Panc1 (cell line): ENCODE data around the gene SLC38A9.
"Not testable (repeated sequence)": the region's sequence is repeated elsewhere in the genome, so short reads cannot be mapped to it uniquely, and the experiment has no call there.

ENCODE experiments used
- POLR2AphosphoS5 ChIP-seq: IDR thresholded peaks from 2 replicates; pipeline ENCODE4 v1.6.1; 2012; ENCODE audit warnings: mild to moderate bottlenecking, low read depth, low read length, moderate library complexity
- REST ChIP-seq, 2 experiments: IDR thresholded peaks; 2 replicates each; pipeline ENCODE4 v1.6.1; 2011 to 2012; ENCODE audit warnings: low read depth in 2 of 2, control low read depth in 1 of 2, low read length in 1 of 2, mild to moderate bottlenecking in 1 of 2, moderate library complexity in 1 of 2; ENCODE audit not compliant: insufficient read depth in 1 of 2
- SIN3A ChIP-seq: IDR thresholded peaks from 2 replicates; pipeline ENCODE4 v1.6.1; 2012; ENCODE audit warnings: low read depth, mild to moderate bottlenecking, low read length, moderate library complexity, borderline replicate concordance; ENCODE audit not compliant: insufficient read depth
- TF ChIP-seq, protein P1 (sequence below): fragments of 450-650 bp; IDR thresholded peaks from 2 replicates; pipeline ENCODE4 v1.5.1; 2017; ENCODE audit warnings: mild to moderate bottlenecking

DNA sequence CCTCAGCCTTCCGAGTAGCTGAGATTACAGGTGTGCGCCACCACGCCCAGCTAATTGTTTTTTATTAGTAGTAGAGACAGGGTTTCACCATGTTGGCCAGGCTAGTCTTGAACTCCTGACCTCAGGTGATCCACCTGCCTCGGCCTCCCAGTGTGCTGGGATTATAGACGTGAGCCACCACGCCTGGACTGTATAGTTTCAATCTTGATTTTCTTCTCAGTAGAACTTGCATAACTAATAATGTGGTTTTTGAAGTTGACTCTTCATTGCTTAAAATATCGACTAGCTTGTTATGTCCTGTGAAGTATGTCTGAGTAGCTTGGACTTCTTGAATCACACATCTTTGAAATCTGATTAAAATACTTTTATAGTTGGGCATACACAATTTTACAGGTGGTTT is 49.6 kb upstream of the SLC38A9 start:
- TF ChIP-seq, protein P1, sequence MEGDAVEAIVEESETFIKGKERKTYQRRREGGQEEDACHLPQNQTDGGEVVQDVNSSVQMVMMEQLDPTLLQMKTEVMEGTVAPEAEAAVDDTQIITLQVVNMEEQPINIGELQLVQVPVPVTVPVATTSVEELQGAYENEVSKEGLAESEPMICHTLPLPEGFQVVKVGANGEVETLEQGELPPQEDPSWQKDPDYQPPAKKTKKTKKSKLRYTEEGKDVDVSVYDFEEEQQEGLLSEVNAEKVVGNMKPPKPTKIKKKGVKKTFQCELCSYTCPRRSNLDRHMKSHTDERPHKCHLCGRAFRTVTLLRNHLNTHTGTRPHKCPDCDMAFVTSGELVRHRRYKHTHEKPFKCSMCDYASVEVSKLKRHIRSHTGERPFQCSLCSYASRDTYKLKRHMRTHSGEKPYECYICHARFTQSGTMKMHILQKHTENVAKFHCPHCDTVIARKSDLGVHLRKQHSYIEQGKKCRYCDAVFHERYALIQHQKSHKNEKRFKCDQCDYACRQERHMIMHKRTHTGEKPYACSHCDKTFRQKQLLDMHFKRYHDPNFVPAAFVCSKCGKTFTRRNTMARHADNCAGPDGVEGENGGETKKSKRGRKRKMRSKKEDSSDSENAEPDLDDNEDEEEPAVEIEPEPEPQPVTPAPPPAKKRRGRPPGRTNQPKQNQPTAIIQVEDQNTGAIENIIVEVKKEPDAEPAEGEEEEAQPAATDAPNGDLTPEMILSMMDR: not testable (repeated sequence)
- TF ChIP-seq REST (IDR thresholded peaks at IDR 0.05; ENCODE audit: insufficient read depth in 1 of 2, low read depth in 2 of 2, low read length in 1 of 2); POLR2AphosphoS5; SIN3A: not testable (repeated sequence)
